NCI-H2107 treated with DMSO at 0.1 percent for 48 hours (cell line): Measurements from ENCODE around the gene FUBP3.
A peak's percentile ranks its signal among the peaks of the same experiment; 100 is the strongest.

Experiments used
- DNase-seq: peaks from one replicate; lab custom pipeline; 2025; ENCODE audit not compliant: unreplicated experiment; lab: John Stamatoyannopoulos, UW

FUBP3 gene

GRCh38 chr9:130578865-130579737 is at the start of gene FUBP3:
FUBP3 (plus strand) TSS chr9:130579577; CDS start chr9:130579681, 104 bp downstream.
- peak; percentile 47 for DNase-seq

DNA sequence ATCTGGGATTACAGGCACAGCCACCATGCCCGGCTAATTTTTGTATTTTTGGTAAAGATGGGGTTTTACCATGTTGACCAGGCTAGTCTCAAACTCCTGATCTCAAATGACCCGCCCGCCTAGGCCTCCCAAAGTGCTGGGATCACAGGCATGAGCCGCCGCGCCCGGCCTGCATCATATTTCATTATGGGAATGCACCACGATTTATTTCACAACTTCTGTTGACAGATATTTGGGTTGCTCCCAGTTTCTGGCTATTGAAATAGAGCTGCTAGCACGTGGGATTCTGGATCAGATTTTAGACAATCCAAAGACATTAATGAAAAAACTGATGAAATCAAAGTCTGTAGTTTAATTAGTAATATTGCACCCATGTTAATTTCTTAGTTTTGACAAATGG is 48.4 kb upstream of the FUBP3 start:
- DNase-seq, result no peak

DNA sequence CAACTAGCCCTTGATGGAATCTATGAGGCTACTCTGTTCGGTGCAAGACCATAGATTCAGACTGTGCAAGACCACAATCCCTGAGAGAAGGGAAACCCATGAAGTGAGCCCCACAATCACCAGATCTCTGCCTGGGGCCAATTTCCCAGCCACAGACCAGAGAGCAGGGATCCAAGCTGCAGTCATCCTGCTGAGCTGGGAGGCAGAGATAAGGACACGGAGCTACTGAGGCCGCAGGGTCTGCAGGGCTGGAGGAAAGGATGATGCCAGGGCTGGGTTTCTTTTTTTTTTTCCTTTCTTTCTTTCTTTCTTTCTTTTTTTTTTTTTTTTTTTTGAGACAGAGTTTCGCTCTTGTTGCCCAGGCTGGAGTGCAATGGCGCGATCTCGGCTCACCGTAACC is 47.7 kb upstream of the FUBP3 start:
- DNase-seq, result no peak

- no peak for DNase-seq
Observed at GRCh38 chr9:130532426-130533080, 46.8 kb upstream of the FUBP3 start.

DNA sequence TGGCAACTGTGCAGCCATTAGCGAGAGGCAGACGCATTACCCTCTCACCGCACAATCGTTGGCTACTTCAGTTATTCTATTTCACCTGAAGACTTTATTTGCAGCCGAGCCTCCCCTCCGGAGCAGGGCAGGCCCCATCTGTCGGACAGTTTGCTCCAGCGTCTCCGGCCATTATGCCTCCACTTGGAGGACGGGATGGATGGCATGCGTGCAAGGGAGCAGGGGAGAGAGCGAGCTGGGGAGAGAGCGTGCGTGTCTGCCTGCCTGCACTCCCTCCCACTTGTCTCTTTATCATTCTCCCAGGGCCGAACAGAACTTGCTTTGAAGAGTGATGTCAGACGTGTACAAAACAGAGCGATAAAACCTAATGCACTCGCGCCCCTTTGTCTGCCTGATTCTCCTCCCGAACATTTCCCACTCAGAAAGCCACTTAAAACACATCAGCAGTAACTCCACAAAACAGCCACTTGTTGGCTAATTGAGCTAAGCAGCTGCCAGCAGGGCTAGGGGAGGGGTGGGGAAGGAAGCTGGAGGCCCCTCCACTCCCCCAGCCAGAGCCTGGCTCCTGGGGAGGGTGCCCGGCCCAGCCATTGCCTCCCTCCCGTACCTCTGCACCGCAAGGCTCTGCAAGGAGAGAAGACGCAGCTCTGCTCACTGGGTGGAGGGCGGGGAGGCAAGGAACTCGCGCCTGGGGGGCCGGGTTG is 43.4 kb upstream of the FUBP3 start:
- peak; percentile 98 for DNase-seq

DNA sequence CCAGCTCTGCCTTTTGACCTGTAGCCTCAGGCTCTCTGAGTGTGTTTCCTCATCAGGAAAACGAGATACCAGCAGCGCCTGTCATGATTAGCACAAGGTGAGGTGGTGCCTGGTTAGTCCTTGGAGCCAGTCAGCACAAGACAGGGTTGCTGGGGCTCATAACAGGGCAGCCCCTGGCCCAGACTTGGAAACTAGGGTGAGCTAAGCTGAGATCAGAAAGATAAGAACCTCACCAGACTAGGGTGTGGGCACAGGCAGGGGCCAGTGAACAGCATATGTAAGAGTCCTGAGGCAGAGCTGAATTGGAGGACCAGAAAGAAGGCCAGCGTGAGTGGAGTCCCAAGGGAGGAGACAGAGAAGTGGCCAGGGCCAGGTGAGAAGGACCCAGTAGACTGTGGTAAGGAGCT is 42.7 kb upstream of the FUBP3 start:
- no peak for DNase-seq

- no peak for DNase-seq
Observed at GRCh38 chr9:130537346-130538050, 41.9 kb upstream of the FUBP3 start.

GRCh38 chr9:130539420-130540223 is 39.8 kb upstream of the FUBP3 start:
- DNase-seq, result no peak

GRCh38 chr9:130541533-130541932 is 37.8 kb upstream of the FUBP3 start:
- no peak for DNase-seq

- no peak for DNase-seq
Observed at GRCh38 chr9:130542038-130542437, 37.3 kb upstream of the FUBP3 start.

DNA sequence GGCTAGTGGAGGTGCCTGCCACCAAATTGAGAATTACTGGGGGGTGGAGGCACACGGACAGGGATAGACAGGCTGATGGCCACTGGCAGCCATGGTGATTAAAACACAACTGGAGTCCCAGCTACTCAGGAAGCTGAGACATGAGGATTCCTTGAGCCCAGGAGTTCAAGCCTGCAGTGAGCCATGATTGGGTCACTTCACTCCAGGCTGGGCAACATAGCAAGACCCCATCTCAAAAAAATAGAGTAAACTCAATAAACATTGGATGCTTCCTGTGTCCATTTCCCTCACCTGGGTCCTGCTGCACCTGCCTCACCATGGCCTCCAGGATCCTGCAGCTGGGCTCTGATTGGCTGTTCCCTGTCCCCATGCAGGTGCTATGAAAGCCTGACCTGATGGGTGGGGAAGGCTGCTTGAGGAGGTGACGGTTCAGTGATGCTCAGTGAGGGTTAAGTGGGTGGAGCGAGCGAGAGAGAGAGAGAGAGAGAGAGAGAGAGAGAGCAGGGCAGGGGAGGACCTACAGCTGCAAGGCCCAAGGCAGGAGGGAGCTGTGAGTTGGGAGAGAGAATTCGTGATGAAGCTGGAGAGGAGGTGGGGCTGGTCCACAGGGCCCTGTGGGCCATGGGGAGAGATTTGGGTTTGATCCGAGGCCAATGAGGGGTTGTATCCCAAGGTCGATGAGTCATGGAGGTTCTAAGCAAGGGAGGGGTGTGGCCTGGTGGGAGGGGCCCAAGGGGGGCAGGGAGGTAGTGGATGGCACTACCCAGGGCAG is 36.7 kb upstream of the FUBP3 start:
- DNase-seq, result no peak

- DNase-seq, result no peak
Observed at GRCh38 chr9:130543368-130543767, 36.0 kb upstream of the FUBP3 start.

DNA sequence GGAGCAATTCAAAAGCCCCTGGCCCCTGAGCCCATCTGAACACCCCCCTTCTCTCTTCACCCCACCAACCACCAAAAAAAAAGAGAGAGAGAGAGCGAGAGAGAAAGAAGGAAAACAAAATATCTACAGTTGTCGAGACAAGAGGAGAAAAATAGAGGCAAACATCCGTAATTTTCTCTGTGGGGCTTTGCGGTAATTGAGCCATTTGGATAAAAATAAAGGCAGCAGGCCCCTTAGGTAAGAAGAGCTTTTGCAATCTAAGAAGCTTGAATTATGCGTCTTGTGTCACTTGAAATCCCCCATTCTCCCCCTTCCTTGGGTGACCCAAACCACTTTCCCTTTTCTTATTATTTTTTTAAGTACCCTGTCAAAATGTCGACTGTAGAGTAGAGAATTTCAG is 35.5 kb upstream of the FUBP3 start:
- DNase-seq, result no peak

DNA sequence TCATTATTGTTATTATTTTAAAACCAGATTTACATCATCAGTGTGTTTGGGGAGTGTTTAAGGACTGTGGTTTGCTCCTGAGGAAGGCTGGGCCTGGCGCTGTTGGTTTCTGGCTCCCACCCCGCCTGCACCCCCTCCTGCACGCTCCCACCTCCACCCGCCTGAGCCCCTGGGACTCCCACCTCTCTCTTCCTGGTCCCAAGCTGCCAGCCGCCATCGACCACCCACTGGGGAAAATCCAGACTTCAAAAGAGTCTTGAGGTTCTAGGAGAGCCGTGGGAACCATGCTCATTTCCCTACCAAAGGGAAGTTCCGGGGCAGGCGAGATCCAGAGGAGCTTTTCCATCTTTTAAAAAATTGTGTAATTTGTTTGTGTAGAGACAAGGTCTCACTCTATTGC is 35.0 kb upstream of the FUBP3 start:
- no peak for DNase-seq

DNA sequence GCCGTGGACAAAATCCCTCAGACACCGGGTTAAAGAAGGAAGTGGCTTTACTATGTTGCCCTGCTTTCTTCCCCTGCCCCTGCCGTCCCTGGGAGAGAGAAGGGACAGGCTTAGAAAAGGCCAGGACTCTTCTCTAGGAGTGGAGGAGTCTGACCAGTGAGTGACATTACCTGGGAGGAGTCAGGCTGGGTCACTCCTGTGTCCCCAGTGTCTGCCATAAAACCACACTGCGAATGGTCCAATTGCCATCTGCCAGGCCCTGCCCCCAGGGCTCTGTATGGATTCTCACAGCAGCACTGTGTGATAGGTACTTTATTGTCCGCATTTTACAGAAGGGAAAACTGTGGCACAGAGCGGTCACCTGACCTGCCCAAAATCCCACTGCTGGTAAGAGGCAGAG is 31.3 kb upstream of the FUBP3 start:
- no peak for DNase-seq

GRCh38 chr9:130549093-130549735 is 30.2 kb upstream of the FUBP3 start:
- no peak for DNase-seq

DNA sequence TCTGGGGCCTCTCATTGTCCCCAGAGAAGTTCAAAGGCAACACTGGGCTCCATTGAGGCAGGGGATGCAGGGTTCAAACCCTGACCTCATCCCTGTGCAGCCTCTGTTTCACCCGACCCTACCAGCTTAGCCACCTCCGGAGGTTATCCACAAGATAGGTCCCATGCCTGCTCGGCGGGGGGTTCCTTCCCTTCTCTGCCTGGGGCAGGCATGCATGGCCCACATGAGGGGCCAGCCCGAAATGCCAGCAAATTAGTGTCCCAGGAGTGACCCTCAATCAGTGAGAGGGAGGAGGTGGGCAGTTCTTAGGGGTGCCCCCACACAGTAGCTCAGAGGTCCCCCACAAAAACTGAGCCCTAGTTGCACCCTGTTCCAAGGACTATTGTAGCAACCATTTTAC is 24.8 kb upstream of the FUBP3 start:
- no peak for DNase-seq

DNA sequence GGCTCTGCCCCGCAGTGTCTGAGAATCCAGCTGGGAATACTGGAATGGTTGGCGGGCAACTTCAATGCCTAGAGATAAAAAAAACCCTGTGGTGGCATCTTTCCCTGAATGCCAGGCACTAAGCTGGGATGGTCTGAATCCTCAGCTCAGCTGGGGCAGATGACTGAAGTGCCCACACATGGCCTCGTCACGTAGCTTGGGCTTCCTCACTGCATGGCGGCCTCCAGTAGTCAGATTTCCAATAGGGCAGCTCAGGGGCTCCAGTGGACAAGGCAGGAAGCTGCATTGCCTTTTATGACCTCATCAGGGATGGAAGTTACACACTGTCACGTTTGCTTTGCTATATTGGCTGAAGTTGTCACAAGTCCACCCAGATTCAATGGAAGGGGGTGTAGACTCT is 24.3 kb upstream of the FUBP3 start:
- DNase-seq, result no peak

DNA sequence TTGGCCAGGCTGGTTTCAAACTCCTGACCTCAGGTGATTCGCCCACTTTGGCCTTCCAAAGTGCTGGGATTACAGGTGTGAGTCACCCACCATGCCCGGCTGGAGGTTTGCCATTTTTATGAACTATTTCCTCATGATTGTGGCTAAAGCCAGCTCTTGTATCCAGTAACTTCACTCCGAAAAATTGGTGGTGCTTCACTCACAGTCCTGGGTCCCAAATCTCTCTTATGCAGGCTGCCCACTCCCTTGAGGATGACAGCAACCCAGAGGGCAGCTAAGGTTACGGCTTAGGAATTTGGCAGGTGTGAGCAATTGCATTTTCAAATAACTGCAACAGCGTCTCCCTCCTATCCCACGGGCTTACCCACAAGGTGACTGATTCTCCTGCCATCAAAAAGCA is 23.4 kb upstream of the FUBP3 start:
- no peak for DNase-seq
